Thoracic aorta (tissue), 2 donors: ENCODE data around the gene ZNF423. TPM values are rescaled to one million over a fixed set of nuclear protein-coding genes. Genes with fewer than 3 reads are reported as not detected.

Experiments
- ATAC-seq: fragments of 150-250 bp; one replicate; pipeline ENCODE4 v1.8.0; 2017; ENCODE audit warnings: low read depth; ENCODE audit not compliant: insufficient number of reproducible peaks, low FRiP score
- DNase-seq: peaks from one replicate; pipeline ENCODE4 v3.0.0-alpha.2; 2020; ENCODE audit warnings: low spot score
- H3K27ac ChIP-seq, 2 donors: fragments of 200-600 bp; sonication (generic); 1 replicate in 1 of 2; 2 replicates in 1 of 2; pipeline ENCODE4 v1.5.1; 2016; ENCODE audit warnings: mild to moderate bottlenecking in 2 of 2, moderate library complexity in 2 of 2
- H3K27me3 ChIP-seq: fragments of 200-600 bp; sonication (generic); replicated peaks from 2 replicates; pipeline ENCODE4 v1.6.0; 2016; ENCODE audit warnings: mild to moderate bottlenecking; ENCODE audit not compliant: insufficient read depth
- H3K36me3 ChIP-seq: fragments of 200-600 bp; sonication (generic); one replicate; pipeline ENCODE4 v1.5.1; 2016
- H3K4me1 ChIP-seq, 2 donors: fragments of 200-600 bp; sonication (generic); 1 replicate in 1 of 2; 2 replicates in 1 of 2; pipeline versions ENCODE4 v1.5.1 to v1.6.0; 2016; ENCODE audit warnings: low read depth in 2 of 2, mild to moderate bottlenecking in 1 of 2; ENCODE audit not compliant: control insufficient read depth in 1 of 2
- H3K4me3 ChIP-seq: fragments of 200-600 bp; sonication (generic); 2 replicates; pipeline ENCODE4 v1.5.1; 2016; ENCODE audit warnings: mild to moderate bottlenecking
- H3K9me3 ChIP-seq: fragments of 200-600 bp; sonication (generic); 2 replicates; pipeline ENCODE4 v1.5.1; 2016
- CTCF ChIP-seq: fragments of 200-600 bp; sonication (generic); IDR thresholded peaks from one replicate; pipeline ENCODE4 v1.5.1; 2019; ENCODE audit warnings: antibody characterized with exemption
- total RNA-seq, 2 donors: library from RNA; depleted of rRNA; stranded (reverse); fragments of >200 nt; gene quantifications; one replicate each; pipeline versions ENCODE4 v1.1.0 to v1.2.3, GENCODE V29; 2016

ZNF423 gene
- total RNA-seq, 2 donors from 2014 or later: 16.2 to 22.9 TPM

GRCh38 chr16:49801290-49801689 lies 54.6 kb downstream of the ZNF423 start:
- H3K36me3 ChIP-seq: no peaks in the 10 kb centered on the region
- peaks cover 0 to 10% of the 10 kb centered on the region in 2 donors for H3K4me1 ChIP-seq
- no peaks in the 10 kb centered on the region for H3K27me3 ChIP-seq
- TF ChIP-seq CTCF: no peak
- DNase-seq (no peak), ATAC-seq (no peak)
- H3K27ac ChIP-seq: no peak overlapping the region
- H3K9me3 ChIP-seq: no peaks in the 10 kb centered on the region
- no peak overlapping the region for H3K4me3 ChIP-seq

GRCh38 chr16:49800876-49801275 lies 55.0 kb downstream of the ZNF423 start:
- no peak overlapping the region for H3K27ac ChIP-seq
- H3K27me3 ChIP-seq: no peaks in the 10 kb centered on the region
- ATAC-seq: no peak
- peaks cover 0 to 10% of the 10 kb centered on the region in 2 donors for H3K4me1 ChIP-seq
- H3K4me3 ChIP-seq: no peak overlapping the region
- TF ChIP-seq CTCF: no peak
- no peaks in the 10 kb centered on the region for H3K9me3 ChIP-seq
- no peak for DNase-seq
- H3K36me3 ChIP-seq: no peaks in the 10 kb centered on the region

GRCh38 chr16:49800441-49800840 lies 55.5 kb downstream of the ZNF423 start:
- H3K4me3 ChIP-seq: no peak overlapping the region
- no peaks in the 10 kb centered on the region for H3K27me3 ChIP-seq
- H3K4me1 ChIP-seq: peaks cover 0 to 10% of the 10 kb centered on the region in 2 donors
- no peaks in the 10 kb centered on the region for H3K9me3 ChIP-seq
- TF ChIP-seq CTCF: no peak
- H3K27ac ChIP-seq: no peak overlapping the region
- ATAC-seq (no peak), DNase-seq (no peak)
- no peaks in the 10 kb centered on the region for H3K36me3 ChIP-seq

- TF ChIP-seq CTCF: no peak
- no peak overlapping the region for H3K4me3 ChIP-seq
- no peaks in the 10 kb centered on the region for H3K36me3 ChIP-seq
- no peaks in the 10 kb centered on the region for H3K9me3 ChIP-seq
- H3K27me3 ChIP-seq: no peaks in the 10 kb centered on the region
- H3K27ac ChIP-seq: no peak overlapping the region
- H3K4me1 ChIP-seq: peaks cover 0 to 10% of the 10 kb centered on the region in 2 donors
- DNase-seq (no peak), ATAC-seq (no peak)
These were observed 56.7 kb downstream of the ZNF423 start for GRCh38 chr16:49799172-49799571.

GRCh38 chr16:49795513-49795912 lies 60.4 kb downstream of the ZNF423 start:
- Histone ChIP-seq H3K4me3 (no peak overlapping the region), H3K27me3 (no peaks in the 10 kb centered on the region), H3K36me3 (no peaks in the 10 kb centered on the region), H3K4me1 (peaks cover 0 to 2% of the 10 kb centered on the region in 2 donors), H3K9me3 (no peaks in the 10 kb centered on the region), H3K27ac (no peak overlapping the region)
- no peak for ATAC-seq
- TF ChIP-seq CTCF: no peak
- no peak for DNase-seq
